IMR-90 (cell line): ENCODE data around the gene MZB1. TPM values are rescaled to one million over a fixed set of nuclear protein-coding genes. Genes with fewer than 3 reads are reported as not detected.

Experiments used
- ATAC-seq: fragments of 200-7000 bp; cut with Tn5 transposase; 2 replicates; pipeline ENCODE4 v1.9.1; 2020; ENCODE audit warnings: low read depth, mild to moderate bottlenecking, moderate library complexity
- BruUV-seq: library from RNA; stranded (reverse); fragments of 400-500 nt; replicated peaks from 2 replicates; lab custom pipeline; 2021; lab: Mats Ljungman, UMichigan
- CTCF ChIA-PET: fragments of 300-600 bp; formaldehyde crosslinking; extraction: SDS; loops from one replicate; lab custom pipeline; 2021; ENCODE audit warnings: antibody characterized with exemption; lab: Yijun Ruan, JAX
- POLR2A ChIA-PET: fragments of 300-600 bp; sonication (Branson Sonifier 250); formaldehyde crosslinking; loops from one replicate; lab custom pipeline; 2022; ENCODE audit warnings: antibody characterized with exemption; ENCODE audit not compliant: unreplicated experiment; lab: Charles Lee
- DNase-seq: peaks from one replicate; pipeline ENCODE4 v3.0.0; 2013
- H2AFZ ChIP-seq: replicated peaks from 2 replicates; pipeline ENCODE3; 2013; ENCODE audit warnings: low read length, mild to moderate bottlenecking; ENCODE audit not compliant: poor library complexity
- H2AK5ac ChIP-seq: 2 replicates; pipeline ENCODE4 v1.6.1; 2013; ENCODE audit warnings: low read depth, low read length, inconsistent platforms
- H2AK9ac ChIP-seq: replicated peaks from 2 replicates; pipeline ENCODE3; 2013; ENCODE audit warnings: mild to moderate bottlenecking, low read depth, low read length, moderate library complexity; ENCODE audit not compliant: poor library complexity
- H2BK120ac ChIP-seq: 2 replicates; pipeline ENCODE4 v1.6.1; 2013; ENCODE audit warnings: low read depth, low read length, inconsistent platforms
- H2BK15ac ChIP-seq: 3 replicates; pipeline ENCODE4 v1.6.1; 2013; ENCODE audit warnings: low read depth, low read length, inconsistent platforms
- H2BK20ac ChIP-seq: 2 replicates; pipeline ENCODE4 v1.6.1; 2013; ENCODE audit warnings: low read depth, mild to moderate bottlenecking, inconsistent platforms, low read length, moderate library complexity
- H2BK5ac ChIP-seq: 2 replicates; pipeline ENCODE4 v1.6.1; 2013; ENCODE audit warnings: mild to moderate bottlenecking, low read depth, low read length, inconsistent platforms; ENCODE audit not compliant: poor library complexity, severe bottlenecking
- H3K14ac ChIP-seq: replicated peaks from 2 replicates; pipeline ENCODE4 v1.6.1; 2013; ENCODE audit warnings: low read depth, low read length, inconsistent platforms
- H3K18ac ChIP-seq: 2 replicates; pipeline ENCODE4 v1.6.1; 2013; ENCODE audit warnings: low read depth, low read length, control low read depth
- H3K23ac ChIP-seq: 2 replicates; pipeline ENCODE4 v1.6.1; 2013; ENCODE audit warnings: low read depth, low read length, inconsistent platforms
- H3K27ac ChIP-seq: 2 replicates; pipeline ENCODE4 v1.5.1; 2013; ENCODE audit warnings: mild to moderate bottlenecking, control low read depth, low read length; ENCODE audit not compliant: insufficient read depth
- H3K27me3 ChIP-seq: 2 replicates; pipeline ENCODE4 v1.6.1; 2013; ENCODE audit warnings: low read length; ENCODE audit not compliant: control insufficient read depth, insufficient read depth
- H3K36me3 ChIP-seq: 2 replicates; pipeline ENCODE4 v1.6.1; 2013; ENCODE audit warnings: low read length, mixed read lengths; ENCODE audit not compliant: control insufficient read depth, insufficient read depth
- H3K4ac ChIP-seq: 2 replicates; pipeline ENCODE4 v1.6.1; 2013; ENCODE audit warnings: low read depth, low read length, inconsistent platforms
- H3K4me1 ChIP-seq: 2 replicates; pipeline ENCODE4 v1.6.1; 2013; ENCODE audit warnings: low read length, mixed read lengths; ENCODE audit not compliant: control insufficient read depth, insufficient read depth
- H3K4me2 ChIP-seq: 2 replicates; pipeline ENCODE4 v1.6.1; 2013; ENCODE audit warnings: low read depth, mild to moderate bottlenecking, control low read depth, low read length, moderate library complexity
- H3K4me3 ChIP-seq: 2 replicates; pipeline ENCODE4 v1.5.1; 2013; ENCODE audit warnings: low read depth, mild to moderate bottlenecking, control low read depth, low read length, moderate library complexity; ENCODE audit not compliant: insufficient read depth
- H3K56ac ChIP-seq: 2 replicates; pipeline ENCODE4 v1.6.1; 2013; ENCODE audit warnings: low read length, inconsistent platforms; ENCODE audit not compliant: insufficient read depth; ENCODE audit errors: extremely low read depth
- H3K79me1 ChIP-seq, 2 experiments: 2 replicates each; pipeline ENCODE4 v1.6.1; 2013; ENCODE audit warnings: low read length in 2 of 2, inconsistent platforms in 1 of 2, low read depth in 1 of 2
- H3K9ac ChIP-seq: 2 replicates; pipeline ENCODE4 v1.6.1; 2013; ENCODE audit warnings: low read depth, low read length, control low read depth
- H3K9me1 ChIP-seq: 2 replicates; pipeline ENCODE4 v1.6.1; 2013; ENCODE audit warnings: low read length, inconsistent platforms; ENCODE audit not compliant: insufficient read depth
- H3K9me3 ChIP-seq: 2 replicates; pipeline ENCODE4 v1.6.1; 2013; ENCODE audit warnings: low read length; ENCODE audit not compliant: control insufficient read depth, insufficient read depth
- H4K20me1 ChIP-seq: 2 replicates; pipeline ENCODE4 v1.6.1; 2013; ENCODE audit warnings: low read length, inconsistent platforms; ENCODE audit not compliant: insufficient read depth
- H4K5ac ChIP-seq: 2 replicates; pipeline ENCODE4 v1.6.1; 2013; ENCODE audit warnings: mild to moderate bottlenecking, low read depth, low read length, control low read depth
- H4K8ac ChIP-seq, 2 experiments: 2 replicates each; pipeline ENCODE4 v1.6.1; 2013; ENCODE audit warnings: low read depth in 2 of 2, low read length in 2 of 2, control low read depth in 1 of 2, inconsistent platforms in 1 of 2
- H4K91ac ChIP-seq: 2 replicates; pipeline ENCODE4 v1.6.1; 2013; ENCODE audit warnings: low read depth, low read length, inconsistent platforms; ENCODE audit not compliant: insufficient read depth
- BHLHE40 ChIP-seq: fragments of 150-350 bp; IDR thresholded peaks from 2 replicates; pipeline ENCODE4 v1.6.1; 2016; ENCODE audit warnings: mild to moderate bottlenecking, low read depth, low read length
- CEBPB ChIP-seq: IDR thresholded peaks from 2 replicates; pipeline ENCODE4 v1.6.1; 2012; ENCODE audit warnings: low read depth, low read length, improper control_type of control experiment
- CHD1 ChIP-seq: IDR thresholded peaks from 2 replicates; pipeline ENCODE4 v1.6.1; 2012; ENCODE audit warnings: low read depth, low read length, improper control_type of control experiment
- ELK1 ChIP-seq: fragments of 150-350 bp; IDR thresholded peaks from 2 replicates; pipeline ENCODE4 v1.6.1; 2016; ENCODE audit warnings: low read depth, mild to moderate bottlenecking, low read length, moderate library complexity, borderline replicate concordance
- FOS ChIP-seq: fragments of 150-350 bp; IDR thresholded peaks from 2 replicates; pipeline ENCODE4 v1.6.1; 2016; ENCODE audit warnings: low read depth, low read length
- MAFK ChIP-seq: IDR thresholded peaks from 2 replicates; pipeline ENCODE4 v1.6.1; 2012; ENCODE audit warnings: low read depth, low read length, improper control_type of control experiment
- MAZ ChIP-seq: IDR thresholded peaks from 2 replicates; pipeline ENCODE4 v1.6.1; 2012; ENCODE audit warnings: low read depth, mild to moderate bottlenecking, low read length, improper control_type of control experiment, moderate library complexity, borderline replicate concordance
- MXI1 ChIP-seq: IDR thresholded peaks from 2 replicates; pipeline ENCODE4 v1.6.1; 2012; ENCODE audit warnings: low read depth, mild to moderate bottlenecking, low read length, moderate library complexity, borderline replicate concordance
- NFE2L2 ChIP-seq: fragments of 150-350 bp; IDR thresholded peaks from 2 replicates; pipeline ENCODE4 v1.6.1; 2016; ENCODE audit warnings: low read depth, mild to moderate bottlenecking, low read length
- POLR2A ChIP-seq: IDR thresholded peaks from 2 replicates; pipeline ENCODE4 v1.6.1; 2012; ENCODE audit warnings: mild to moderate bottlenecking, low read depth, low read length
- RAD21 ChIP-seq: IDR thresholded peaks from 2 replicates; pipeline ENCODE4 v1.6.1; 2012; ENCODE audit warnings: low read length, improper control_type of control experiment
- RCOR1 ChIP-seq: IDR thresholded peaks from 2 replicates; pipeline ENCODE4 v1.6.1; 2012; ENCODE audit warnings: mild to moderate bottlenecking, low read length, improper control_type of control experiment; ENCODE audit not compliant: insufficient replicate concordance
- RFX5 ChIP-seq: IDR thresholded peaks from 2 replicates; pipeline ENCODE4 v1.8.0; 2012; ENCODE audit warnings: low read depth, mild to moderate bottlenecking, low read length, moderate library complexity
- SMC3 ChIP-seq: fragments of 150-350 bp; IDR thresholded peaks from 2 replicates; pipeline ENCODE4 v1.6.1; 2016; ENCODE audit warnings: low read depth, mild to moderate bottlenecking, antibody characterized with exemption, low read length, moderate library complexity
- USF2 ChIP-seq: fragments of 150-350 bp; IDR thresholded peaks from 2 replicates; pipeline ENCODE4 v1.6.1; 2017; ENCODE audit warnings: mild to moderate bottlenecking, antibody characterized with exemption, low read length, low read depth
- WGBS, 2 experiments: methylation state at CpG; one replicate each; pipeline versions ENCODE4 v1.1.5 to v1.1.7; 2013; ENCODE audit warnings: missing lambda C conversion rate in 2 of 2; ENCODE audit not compliant: insufficient read length in 1 of 2; ENCODE audit errors: extremely low coverage in 2 of 2; 5-methylcytosine and 5-hydroxymethylcytosine counted together
- dilution Hi-C: fragments of 300-500 bp; cut with HindIII; formaldehyde crosslinking; loops from one replicate; pipeline ENCODE4 v1.14.3; 2018; ENCODE audit warnings: low sequenced_read_pairs; ENCODE audit not compliant: unreplicated experiment
- in situ Hi-C: fragments of 300-500 bp; cut with MboI; formaldehyde crosslinking; loops from 3 replicates; pipeline ENCODE4 v1.14.3; 2019; ENCODE audit warnings: low sequenced_read_pairs, inconsistent platforms, mixed read lengths
- intact Hi-C: fragments of 100-400 bp; cut with micrococcal nuclease; formaldehyde crosslinking; loops from 2 replicates; pipeline ENCODE4 v1.10.0; 2022
- polyA plus RNA-seq, 3 experiments: library from polyadenylated mRNA; depleted of rRNA; stranded (reverse); fragments of >200 nt; gene quantifications; 2 replicates each; pipeline ENCODE4 v1.2.3, GENCODE V29; 2012; ENCODE audit warnings: low replicate concordance in 1 of 3
- total RNA-seq: library from RNA; depleted of rRNA; stranded (reverse); fragments of >200 nt; gene quantifications from 2 replicates; pipeline ENCODE4 v1.2.3, GENCODE V29; 2012
- TF ChIP-seq, protein P1 (sequence below): conservative IDR thresholded peaks from 2 replicates; pipeline ENCODE4 v1.5.1; 2012; ENCODE audit warnings: mild to moderate bottlenecking, low read depth, low read length, improper control_type of control experiment

MZB1 gene
- total and polyA plus RNA-seq, 2 of the 4 experiments (the other 2 are of a cell fraction) = not detected

DNA sequence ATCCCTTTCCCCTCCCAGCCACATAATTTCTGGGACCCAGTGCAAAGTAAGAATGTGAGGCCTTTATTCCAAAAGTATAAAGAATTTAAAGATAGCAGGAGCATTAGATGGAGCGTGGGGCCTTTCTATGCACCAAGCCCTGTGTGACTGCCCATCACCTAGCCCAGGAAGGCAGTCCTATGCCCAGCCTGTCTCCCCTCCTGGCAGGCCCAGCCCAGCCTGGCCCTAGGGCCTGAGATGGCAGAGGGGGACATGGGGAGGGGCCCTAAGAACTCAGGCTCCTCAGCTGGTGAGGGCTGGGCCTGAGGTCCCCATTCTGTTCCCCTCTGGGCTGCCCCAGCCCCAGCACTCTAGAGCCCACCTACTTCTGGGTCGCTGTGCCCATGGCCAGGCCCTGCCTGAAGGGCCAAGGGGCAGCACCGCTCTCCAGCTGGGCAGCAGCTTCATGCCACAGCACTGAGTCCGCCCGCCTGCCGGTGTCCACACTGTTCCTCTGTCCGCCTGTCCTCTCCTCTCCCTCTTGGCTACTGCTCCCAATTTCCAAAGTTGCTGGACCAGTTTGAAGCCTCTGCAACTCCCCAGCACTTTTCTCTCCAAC lies 5.6 kb downstream of the MZB1 start:
- WGBS, 2 experiments = 92% methylated on average over 2 of the region's 7 CpGs; no CpG with 5 or more reads in 1 of the 2 experiments

More for the DNA sequence above, 5.6 kb downstream of the MZB1 start:
- no peak overlapping the region for H2BK120ac ChIP-seq
- H2BK15ac ChIP-seq = no peak overlapping the region
- no peaks in the 10 kb centered on the region for H3K36me3 ChIP-seq
- H3K4me1 ChIP-seq = peaks cover 5% of the 10 kb centered on the region; the same call in 1 of the 2 replicates
- ATAC-seq (no peak), DNase-seq (no peak)
- H3K9ac ChIP-seq = no peak overlapping the region
- no TSS peak for BruUV-seq
- H3K4me2 ChIP-seq = no peak overlapping the region
- H2AK9ac ChIP-seq = no peak overlapping the region
- intact Hi-C loops = no loop called here
- H3K9me3 ChIP-seq = no peaks in the 10 kb centered on the region
- H3K23ac ChIP-seq = no peak overlapping the region
- no peak overlapping the region for H3K56ac ChIP-seq
- H2BK20ac ChIP-seq = no peak overlapping the region
- H3K4me3 ChIP-seq = no peak overlapping the region
- no peak overlapping the region for H3K4ac ChIP-seq
- dilution Hi-C loops = no loop called here
- no peak overlapping the region for H3K18ac ChIP-seq
- H3K27me3 ChIP-seq = no peaks in the 10 kb centered on the region
- ChIA-PET POLR2A (no interaction called here), CTCF (no interaction called here)
- H4K91ac ChIP-seq = no peak overlapping the region
- H4K20me1 ChIP-seq = no peaks in the 10 kb centered on the region
- no peak overlapping the region for H4K8ac ChIP-seq
- no peak overlapping the region for H4K5ac ChIP-seq
- no peak overlapping the region for H3K27ac ChIP-seq
- no peak overlapping the region for H2AK5ac ChIP-seq
- H3K14ac ChIP-seq = no peak overlapping the region
- in situ Hi-C loops = no loop called here
- no peaks in the 10 kb centered on the region for H3K79me1 ChIP-seq
- H2AFZ ChIP-seq = no peak overlapping the region
- no peak for TF ChIP-seq FOS
- TF ChIP-seq NFE2L2 = no peak
- no peak for TF ChIP-seq RCOR1
- TF ChIP-seq MAZ = no peak
- no peak for TF ChIP-seq SMC3
- TF ChIP-seq ELK1 = no peak
- no peak for TF ChIP-seq BHLHE40
- TF ChIP-seq MAFK = no peak
- no peak for TF ChIP-seq MXI1
- no peak for TF ChIP-seq POLR2A
- no peak for TF ChIP-seq USF2
- TF ChIP-seq RAD21 = no peak
- no peak for TF ChIP-seq CHD1
- TF ChIP-seq, protein P1, sequence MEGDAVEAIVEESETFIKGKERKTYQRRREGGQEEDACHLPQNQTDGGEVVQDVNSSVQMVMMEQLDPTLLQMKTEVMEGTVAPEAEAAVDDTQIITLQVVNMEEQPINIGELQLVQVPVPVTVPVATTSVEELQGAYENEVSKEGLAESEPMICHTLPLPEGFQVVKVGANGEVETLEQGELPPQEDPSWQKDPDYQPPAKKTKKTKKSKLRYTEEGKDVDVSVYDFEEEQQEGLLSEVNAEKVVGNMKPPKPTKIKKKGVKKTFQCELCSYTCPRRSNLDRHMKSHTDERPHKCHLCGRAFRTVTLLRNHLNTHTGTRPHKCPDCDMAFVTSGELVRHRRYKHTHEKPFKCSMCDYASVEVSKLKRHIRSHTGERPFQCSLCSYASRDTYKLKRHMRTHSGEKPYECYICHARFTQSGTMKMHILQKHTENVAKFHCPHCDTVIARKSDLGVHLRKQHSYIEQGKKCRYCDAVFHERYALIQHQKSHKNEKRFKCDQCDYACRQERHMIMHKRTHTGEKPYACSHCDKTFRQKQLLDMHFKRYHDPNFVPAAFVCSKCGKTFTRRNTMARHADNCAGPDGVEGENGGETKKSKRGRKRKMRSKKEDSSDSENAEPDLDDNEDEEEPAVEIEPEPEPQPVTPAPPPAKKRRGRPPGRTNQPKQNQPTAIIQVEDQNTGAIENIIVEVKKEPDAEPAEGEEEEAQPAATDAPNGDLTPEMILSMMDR = no peak
- TF ChIP-seq CEBPB = no peak
- no peak for TF ChIP-seq RFX5
- no peak overlapping the region for H2BK5ac ChIP-seq
- no peaks in the 10 kb centered on the region for H3K9me1 ChIP-seq
